Neural progenitor cell (in vitro differentiated cells): ENCODE results near the gene TCFL5.

ENCODE experiments used
- CTCF ChIP-seq: fragments of 200-600 bp; sonication (generic); IDR thresholded peaks from 2 replicates; pipeline ENCODE4 v1.5.1; 2017; ENCODE audit warnings: antibody characterized with exemption, mild to moderate bottlenecking
- EZH2 ChIP-seq: fragments of 200-600 bp; sonication (generic); IDR thresholded peaks from 2 replicates; pipeline ENCODE4 v1.6.1; 2017; ENCODE audit warnings: antibody characterized with exemption, mild to moderate bottlenecking, moderate library complexity

DNA sequence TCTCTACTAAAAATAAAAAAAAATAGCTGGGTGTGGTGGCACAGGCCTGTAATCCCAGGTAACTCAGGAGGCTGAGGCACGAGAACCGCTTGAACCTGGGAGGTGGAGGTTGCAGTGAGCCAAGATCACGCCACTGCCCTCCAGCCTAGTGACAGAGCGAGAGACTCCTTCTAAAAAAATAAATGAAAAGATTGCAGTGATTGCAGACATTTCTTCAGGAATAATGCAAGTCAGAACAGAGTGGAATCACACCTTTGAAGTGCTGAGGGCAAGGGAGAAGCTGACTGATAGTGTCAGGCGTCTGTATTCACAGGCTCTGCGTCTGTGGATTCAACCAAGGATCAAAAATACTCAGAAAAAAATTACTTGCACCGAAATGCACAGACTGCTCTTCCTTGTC, 2.6 kb upstream of the TCFL5 start:
- TF ChIP-seq CTCF, result no peak
- no peak for TF ChIP-seq EZH2
